DOHH2 (cell line): ENCODE measurements around the gene GRIN1.

Experiments
- CTCF ChIP-seq: fragments of 200-600 bp; sonication (generic); IDR thresholded peaks from one replicate; pipeline ENCODE4 v1.5.1; 2014; ENCODE audit warnings: antibody characterized with exemption, mild to moderate bottlenecking, low read depth, low read length; ENCODE audit not compliant: poor library complexity, severe bottlenecking
- EZH2phosphoT487 ChIP-seq: fragments of 200-600 bp; sonication (generic); IDR thresholded peaks from 2 replicates; pipeline ENCODE4 v1.6.1; 2017; ENCODE audit warnings: borderline replicate concordance, mild to moderate bottlenecking, antibody characterized with exemption, low read length, moderate library complexity, mixed read lengths

- TF ChIP-seq CTCF = no peak
- no peak for TF ChIP-seq EZH2phosphoT487
Measured at GRCh38 chr9:137218212-137218753, 79.3 kb downstream of the GRIN1 start.
